Thyroid gland (tissue), 4 donors: Measurements from ENCODE around the gene CELSR3. TPM values are rescaled to one million over a fixed set of nuclear protein-coding genes. Genes with fewer than 3 reads are reported as not detected.

Experiments used
- DNase-seq, 2 donors: peaks; one replicate each; pipeline ENCODE4 v3.0.0-alpha.2; 2019
- H3K27ac ChIP-seq, 3 donors: fragments of 200-600 bp; sonication (generic); 1 replicate in 2 of 3; 2 replicates in 1 of 3; pipeline ENCODE4 v1.5.1; 2016 to 2019; ENCODE audit warnings: mild to moderate bottlenecking in 1 of 3, moderate library complexity in 1 of 3
- H3K27me3 ChIP-seq: fragments of 200-600 bp; sonication (generic); one replicate; pipeline ENCODE4 v1.5.1; 2019
- H3K36me3 ChIP-seq, 2 donors: fragments of 200-600 bp; sonication (generic); one replicate each; pipeline ENCODE4 v1.5.1; 2016 to 2019
- H3K4me1 ChIP-seq, 2 donors: fragments of 200-600 bp; sonication (generic); one replicate each; pipeline ENCODE4 v1.5.1; 2017 to 2019
- H3K4me3 ChIP-seq, 3 donors: fragments of 200-600 bp; sonication (generic); replicated peaks in 1 of 3; 1 replicate in 2 of 3; 2 replicates in 1 of 3; pipeline ENCODE4 v1.5.1; 2016; ENCODE audit warnings: mild to moderate bottlenecking in 1 of 3
- H3K9me3 ChIP-seq: fragments of 200-600 bp; sonication (generic); one replicate; pipeline ENCODE4 v1.5.1; 2017
- CTCF ChIP-seq, 6 experiments: fragments of 200-600 bp in 3 of 6; fragments of 450-650 bp in 3 of 6; sonication (generic) in 3 of 6; IDR thresholded peaks; one replicate each; pipeline ENCODE4 v1.5.1; 2016 to 2019; ENCODE audit warnings: antibody characterized with exemption in 6 of 6, mild to moderate bottlenecking in 2 of 6, inconsistent platforms in 1 of 6, moderate library complexity in 1 of 6
- POLR2A ChIP-seq, 2 donors: fragments of 450-650 bp; IDR thresholded peaks; one replicate each; pipeline ENCODE4 v1.6.1; 2017; ENCODE audit warnings: antibody characterized with exemption in 2 of 2, mild to moderate bottlenecking in 2 of 2, moderate library complexity in 1 of 2
- WGBS, 2 donors: methylation state at CpG; one replicate each; pipeline ENCODE4 v1.1.5; 2017; 5-methylcytosine and 5-hydroxymethylcytosine counted together
- intact Hi-C: fragments of 100-400 bp; cut with DNase I; formaldehyde crosslinking; loops from one replicate; pipeline ENCODE4 v1.15.1; 2023
- total RNA-seq, 4 donors: library from RNA; depleted of rRNA; stranded (reverse); fragments of >200 nt; gene quantifications; one replicate each; pipeline ENCODE4 v1.2.3, GENCODE V29; 2016

CELSR3 gene
- total RNA-seq, 4 donors from 2014 or later: 0.54 to 1.7 (median 1.0) TPM

DNA sequence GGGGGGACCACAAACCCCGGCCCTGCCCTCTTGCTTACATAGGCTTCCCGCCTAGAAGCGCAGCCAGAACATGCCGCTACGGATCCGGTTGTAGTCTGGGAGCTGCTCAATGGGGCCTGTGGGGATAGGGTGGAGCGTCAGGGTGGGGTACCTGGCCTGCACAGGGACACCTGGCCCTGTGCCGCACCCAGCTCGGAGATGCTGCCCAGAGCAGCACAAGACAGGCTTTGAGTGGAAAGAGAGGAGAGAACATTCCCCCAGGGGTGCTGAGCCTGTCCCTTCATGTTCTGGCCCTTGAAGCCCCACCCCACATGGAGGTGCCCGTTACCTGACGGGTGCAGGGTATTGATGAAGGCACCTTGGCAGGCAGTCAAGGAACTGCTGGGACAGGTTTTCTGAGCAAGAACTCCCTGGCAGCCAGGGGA, 63.6 kb downstream of the CELSR3 start:
- Histone ChIP-seq H3K4me3 (no peak overlapping the region), H3K4me1 (peaks cover 5 to 12% of the 10 kb centered on the region in 2 donors), H3K27me3 (no peaks in the 10 kb centered on the region), H3K9me3 (no peaks in the 10 kb centered on the region), H3K27ac (no peak overlapping the region), H3K36me3 (peaks cover 54 to 65% of the 10 kb centered on the region in 2 donors)
- TF ChIP-seq POLR2A (IDR thresholded peaks at IDR 0.05) (no peak), CTCF (IDR thresholded peaks at IDR 0.05) (no peak)
- intact Hi-C loops: no loop called here
- WGBS, 2 donors: 82 to 100% methylated on average over 2 to 11 of the region's 11 CpGs
- DNase-seq: no peak

DNA sequence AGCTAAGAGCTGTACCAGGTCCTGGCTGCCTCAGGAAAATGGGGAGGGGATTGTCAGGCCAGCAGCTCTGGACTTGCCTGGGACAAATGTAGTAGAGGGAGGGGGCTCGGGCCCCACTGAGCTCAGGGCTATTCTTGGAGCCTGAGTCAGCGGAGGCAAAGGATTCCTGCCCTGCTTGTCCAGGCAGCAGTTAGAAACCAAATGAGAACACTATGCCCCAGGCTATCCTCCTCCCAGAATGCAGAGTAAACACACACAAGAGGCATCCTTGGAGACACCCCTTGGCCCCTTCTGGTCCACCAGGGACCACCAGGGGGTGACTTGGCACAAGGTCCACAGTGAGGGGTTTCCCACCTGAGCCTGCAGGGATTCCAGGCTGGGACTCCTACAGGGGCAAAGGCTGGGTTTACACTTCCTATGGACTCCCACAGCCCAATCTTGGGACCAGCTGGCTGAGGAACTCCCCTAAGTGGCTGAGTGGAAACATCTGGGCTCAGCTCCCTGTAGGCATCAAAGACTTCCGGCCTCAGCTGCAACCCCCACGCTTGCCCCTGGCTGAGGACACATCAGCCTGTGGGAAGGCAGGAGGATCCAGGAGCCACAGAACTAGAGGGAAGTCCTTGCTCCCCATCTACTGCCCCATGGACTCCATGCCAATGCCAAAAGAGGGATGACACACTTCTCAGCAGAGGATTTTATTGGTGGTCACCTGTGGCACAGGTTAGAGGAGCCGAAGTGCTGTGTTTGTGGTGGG, 64.2 kb downstream of the CELSR3 start:
- no peak for DNase-seq
- no peak overlapping the region for H3K27ac ChIP-seq
- H3K36me3 ChIP-seq: peaks cover 48 to 59% of the 10 kb centered on the region in 2 donors
- peaks cover 5 to 12% of the 10 kb centered on the region in 2 donors for H3K4me1 ChIP-seq
- no peak overlapping the region for H3K4me3 ChIP-seq
- intact Hi-C loops: no loop called here
- no peak for TF ChIP-seq POLR2A (IDR thresholded peaks at IDR 0.05)
- no peak for TF ChIP-seq CTCF (IDR thresholded peaks at IDR 0.05)
- H3K27me3 ChIP-seq: no peaks in the 10 kb centered on the region
- 78 to 90% methylated on average over 2 to 5 of the region's 5 CpGs for WGBS, 2 donors
- H3K9me3 ChIP-seq: no peaks in the 10 kb centered on the region

- TF ChIP-seq POLR2A (IDR thresholded peaks at IDR 0.05) (no peak), CTCF (IDR thresholded peaks at IDR 0.05) (no peak)
- no peaks in the 10 kb centered on the region for H3K27me3 ChIP-seq
- no peak overlapping the region for H3K4me3 ChIP-seq
- WGBS, 2 donors: 76 to 85% methylated on average over 4 to 6 of the region's 6 CpGs
- DNase-seq: no peak
- H3K4me1 ChIP-seq: peaks cover 5 to 12% of the 10 kb centered on the region in 2 donors
- no peak overlapping the region for H3K27ac ChIP-seq
- no peaks in the 10 kb centered on the region for H3K9me3 ChIP-seq
- H3K36me3 ChIP-seq: peaks cover 38 to 48% of the 10 kb centered on the region in 2 donors
- intact Hi-C loops: no loop called here
Measured at GRCh38 chr3:48597408-48597800, 65.3 kb downstream of the CELSR3 start.

- intact Hi-C loops: no loop called here
- peaks cover 5 to 12% of the 10 kb centered on the region in 2 donors for H3K4me1 ChIP-seq
- no peak overlapping the region for H3K27ac ChIP-seq
Measured at GRCh38 chr3:48596676-48597407, 65.8 kb downstream of the CELSR3 start.

More at GRCh38 chr3:48596676-48597407, 65.8 kb downstream of the CELSR3 start:
- WGBS, 2 donors: 65 to 84% methylated on average over 7 to 8 of the region's 8 CpGs
- Histone ChIP-seq H3K9me3 (no peaks in the 10 kb centered on the region), H3K36me3 (peaks cover 37 to 42% of the 10 kb centered on the region in 2 donors), H3K27me3 (no peaks in the 10 kb centered on the region), H3K4me3 (no peak overlapping the region)
- TF ChIP-seq CTCF (IDR thresholded peaks at IDR 0.05): no peak
- TF ChIP-seq POLR2A (IDR thresholded peaks at IDR 0.05): no peak
- no peak for DNase-seq
